CD4-positive, CD25-positive, alpha-beta regulatory T cell (primary cell): ENCODE data around the gene NELL2. TPM values are rescaled to one million over a fixed set of nuclear protein-coding genes. Genes with fewer than 3 reads are reported as not detected.

Source experiments
- ATAC-seq, 2 donors: fragments of 150-1000 bp; cut with Tn5 transposase; one replicate each; pipeline ENCODE4 v1.10.0; 2021; ENCODE audit warnings: low read depth in 2 of 2, moderate number of reproducible peaks in 2 of 2, moderate library complexity in 1 of 2
- DNase-seq, 3 donors: peaks; one replicate each; pipeline versions ENCODE4 v3.0.0 to v3.0.0-alpha.2; 2012 to 2022; ENCODE audit warnings: mixed read lengths in 1 of 3
- H3K27ac ChIP-seq: one replicate; pipeline ENCODE4 v1.7.0; 2013; ENCODE audit warnings: mild to moderate bottlenecking, low read length; ENCODE audit not compliant: insufficient read depth, poor library complexity, severe bottlenecking
- H3K27me3 ChIP-seq: one replicate; pipeline ENCODE4 v1.7.0; 2013; ENCODE audit warnings: low read length; ENCODE audit not compliant: control insufficient read depth, insufficient read depth
- H3K36me3 ChIP-seq: one replicate; pipeline ENCODE4 v1.7.0; 2013; ENCODE audit warnings: mild to moderate bottlenecking, low read length, moderate library complexity; ENCODE audit not compliant: control insufficient read depth, insufficient read depth
- H3K4me1 ChIP-seq: 2 replicates; pipeline ENCODE4 v1.7.0; 2013; ENCODE audit warnings: mild to moderate bottlenecking, low read length; ENCODE audit not compliant: insufficient read depth, control insufficient read depth, poor library complexity, severe bottlenecking
- H3K4me3 ChIP-seq: one replicate; pipeline ENCODE4 v1.7.0; 2013; ENCODE audit warnings: low read depth, mild to moderate bottlenecking, low read length, moderate library complexity
- H3K9me3 ChIP-seq, 2 experiments: 1 replicate in 1 of 2; 2 replicates in 1 of 2; pipeline ENCODE4 v1.7.0; 2013; ENCODE audit warnings: low read length in 2 of 2, mild to moderate bottlenecking in 1 of 2, moderate library complexity in 1 of 2; ENCODE audit not compliant: control insufficient read depth in 2 of 2
- H3K27ac Mint-ChIP-seq, 3 donors: one replicate each; pipeline ENCODE4 v1.8.0; 2020 to 2022; ENCODE audit warnings: mild to moderate bottlenecking in 3 of 3, mixed read lengths in 3 of 3, moderate library complexity in 2 of 3
- H3K27me3 Mint-ChIP-seq: one replicate; pipeline ENCODE4 v1.8.0; 2022; ENCODE audit warnings: mild to moderate bottlenecking, mixed read lengths
- H3K36me3 Mint-ChIP-seq: one replicate; pipeline ENCODE4 v1.8.0; 2020; ENCODE audit warnings: mixed read lengths
- H3K4me1 Mint-ChIP-seq, 4 donors: one replicate each; pipeline ENCODE4 v1.8.0; 2020 to 2022; ENCODE audit warnings: mixed read lengths in 4 of 4, mild to moderate bottlenecking in 1 of 4
- H3K4me3 Mint-ChIP-seq, 4 donors: one replicate each; pipeline ENCODE4 v1.8.0; 2020 to 2022; ENCODE audit warnings: mild to moderate bottlenecking in 4 of 4, mixed read lengths in 4 of 4, moderate library complexity in 3 of 4
- H3K9me3 Mint-ChIP-seq, 7 donors: one replicate each; pipeline ENCODE4 v1.8.0; 2020 to 2022; ENCODE audit warnings: mixed read lengths in 7 of 7, mild to moderate bottlenecking in 3 of 7, moderate library complexity in 2 of 7
- polyA plus RNA-seq, 4 donors: library from polyadenylated mRNA; unstranded; fragments of 300-500 nt; fragmentation: Illumina TruSeq; gene quantifications; one replicate each; pipeline ENCODE4 v1.2.3, GENCODE V29; 2021
- total RNA-seq: library from RNA; stranded (reverse); gene quantifications from one replicate; pipeline ENCODE4 v1.2.3, GENCODE V29; 2022

NELL2 gene
- total and polyA plus RNA-seq, 5 donors from 2014 or later: 1.2 to 11.9 (median 4.4) TPM

GRCh38 chr12:44655846-44656245, 220.3 kb downstream of the NELL2 start:
- ATAC-seq (no peak), DNase-seq (no peak)
- no peaks in the 10 kb centered on the region for H3K9me3 ChIP-seq
- Mint-ChIP-seq H3K27ac (no peak overlapping the region), H3K27me3 (no peaks in the 10 kb centered on the region), H3K9me3 (peaks cover 0 to 5% (median 0%) of the 10 kb centered on the region in 7 donors), H3K4me3 (no peak overlapping the region), H3K4me1 (no peaks in the 10 kb centered on the region), H3K36me3 (no peaks in the 10 kb centered on the region)
- H3K36me3 ChIP-seq: no peaks in the 10 kb centered on the region
- no peaks in the 10 kb centered on the region for H3K27me3 ChIP-seq
- no peak overlapping the region for H3K27ac ChIP-seq
- H3K4me3 ChIP-seq: no peak overlapping the region
- no peaks in the 10 kb centered on the region for H3K4me1 ChIP-seq

DNA sequence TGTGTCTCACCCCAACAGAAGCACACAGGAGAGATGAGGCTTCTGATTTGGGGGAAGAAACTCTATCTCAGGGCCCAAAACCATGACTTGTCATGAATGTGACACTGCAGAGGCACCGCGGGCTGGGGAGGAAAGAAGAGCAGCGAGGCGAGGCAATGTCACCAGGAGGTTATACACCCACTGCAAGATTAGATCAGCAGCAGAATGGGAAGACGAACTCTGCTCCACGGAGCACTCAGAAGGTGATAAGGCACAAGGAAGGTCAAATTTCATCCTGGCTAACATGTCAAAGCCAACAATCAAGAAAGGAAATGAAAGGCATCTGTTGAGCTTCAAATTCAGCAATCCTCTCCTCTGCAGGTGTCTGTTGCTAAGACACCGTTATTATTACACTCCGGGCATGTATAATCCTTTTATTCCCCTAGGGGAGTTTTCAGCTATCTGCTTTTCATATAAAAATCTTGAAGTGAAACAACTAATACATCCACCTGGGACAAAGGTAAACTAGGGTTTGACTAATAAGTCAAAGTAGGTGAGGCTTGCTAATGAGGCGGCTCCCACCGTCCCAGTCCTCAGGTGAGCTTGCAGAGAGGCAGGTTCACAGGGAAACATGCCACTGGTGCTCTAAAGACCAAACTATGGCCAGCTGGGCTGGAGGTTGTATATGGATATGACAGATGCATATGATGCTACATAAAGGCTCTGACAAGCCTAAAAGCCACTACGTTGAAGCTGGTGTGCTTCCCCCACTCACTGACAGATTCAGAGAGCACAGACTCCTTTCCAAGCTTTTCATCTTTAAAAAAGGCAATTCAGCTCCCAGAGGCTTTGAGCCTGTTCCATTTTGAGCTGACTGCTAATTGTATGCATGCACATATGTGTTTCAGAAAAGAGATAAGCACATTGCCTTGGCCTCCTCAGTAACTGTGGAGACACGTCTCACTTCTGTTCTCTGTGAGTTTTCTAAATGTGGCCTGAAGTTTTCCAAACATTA, 221.2 kb downstream of the NELL2 start:
- Histone ChIP-seq H3K4me1 (no peaks in the 10 kb centered on the region), H3K36me3 (no peaks in the 10 kb centered on the region), H3K4me3 (no peak overlapping the region), H3K27me3 (no peaks in the 10 kb centered on the region), H3K9me3 (no peaks in the 10 kb centered on the region), H3K27ac (no peak overlapping the region)
- Mint-ChIP-seq H3K4me3 (no peak overlapping the region), H3K36me3 (no peaks in the 10 kb centered on the region), H3K9me3 (peaks cover 0 to 5% (median 0%) of the 10 kb centered on the region in 7 donors), H3K4me1 (no peaks in the 10 kb centered on the region), H3K27ac (no peak overlapping the region), H3K27me3 (no peaks in the 10 kb centered on the region)
- DNase-seq (no peak), ATAC-seq (no peak)

DNA sequence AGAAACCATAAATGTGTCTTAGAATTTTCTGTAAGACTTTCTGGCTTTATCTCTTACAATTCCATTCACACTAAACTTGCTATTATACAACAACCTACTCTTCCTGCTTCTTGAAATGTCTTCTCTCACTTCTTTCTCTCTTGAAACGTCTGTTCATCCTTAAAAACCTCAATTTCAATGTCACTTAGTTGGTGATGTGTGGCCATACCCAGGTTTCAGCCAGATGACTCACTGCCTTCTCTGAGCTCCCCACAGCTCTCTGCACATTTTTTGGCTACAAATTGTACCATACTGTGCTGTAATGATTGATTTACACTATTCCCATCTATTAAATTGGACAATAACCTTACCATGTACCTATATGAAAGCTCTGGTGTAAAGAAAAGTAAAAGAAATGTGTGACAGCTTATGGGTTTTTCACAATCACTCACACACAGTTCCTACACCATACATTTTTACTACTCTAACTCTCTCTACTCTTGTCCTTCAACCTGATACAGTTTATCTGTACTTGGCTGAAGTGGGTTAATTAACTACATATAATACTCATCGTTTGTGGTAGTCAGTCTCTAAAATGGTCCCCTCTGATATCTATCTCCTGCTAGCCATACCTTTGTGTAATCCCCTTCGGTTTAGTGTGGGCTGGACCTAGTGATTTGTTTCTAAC, 222.1 kb downstream of the NELL2 start:
- no peaks in the 10 kb centered on the region for H3K36me3 ChIP-seq
- H3K4me1 ChIP-seq: no peaks in the 10 kb centered on the region
- H3K27ac ChIP-seq: no peak overlapping the region
- no peak overlapping the region for H3K4me3 Mint-ChIP-seq
- H3K4me3 ChIP-seq: no peak overlapping the region
- H3K27me3 ChIP-seq: no peaks in the 10 kb centered on the region
- H3K27ac Mint-ChIP-seq: no peak overlapping the region
- peaks cover 0 to 5% (median 0%) of the 10 kb centered on the region in 7 donors for H3K9me3 Mint-ChIP-seq
- H3K4me1 Mint-ChIP-seq: no peaks in the 10 kb centered on the region
- DNase-seq (no peak), ATAC-seq (no peak)
- no peaks in the 10 kb centered on the region for H3K27me3 Mint-ChIP-seq
- H3K36me3 Mint-ChIP-seq: no peaks in the 10 kb centered on the region
- H3K9me3 ChIP-seq: no peaks in the 10 kb centered on the region

DNA sequence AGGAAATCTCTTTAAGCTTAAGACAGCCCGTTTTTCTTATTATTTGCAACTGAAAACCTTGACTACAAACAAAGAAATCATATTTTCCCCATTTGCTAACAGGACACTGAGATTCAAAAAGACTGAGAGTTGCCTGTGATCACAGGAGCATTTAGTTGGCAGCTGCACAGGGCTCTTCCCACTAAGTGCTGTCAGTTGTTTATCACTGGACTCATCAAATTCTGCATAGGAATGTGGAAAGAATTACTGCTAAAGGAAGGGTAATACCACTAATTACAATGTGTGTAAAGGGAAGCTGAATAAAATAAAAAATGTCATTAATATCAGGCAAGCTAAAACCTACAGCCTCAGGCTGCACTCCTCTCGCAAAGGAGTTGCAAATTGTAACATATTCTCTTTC, 226.4 kb downstream of the NELL2 start:
- H3K9me3 ChIP-seq: no peaks in the 10 kb centered on the region
- Mint-ChIP-seq H3K27ac (no peak overlapping the region), H3K4me3 (no peak overlapping the region), H3K9me3 (peaks cover 0 to 3% (median 0%) of the 10 kb centered on the region in 7 donors), H3K27me3 (no peaks in the 10 kb centered on the region), H3K4me1 (no peaks in the 10 kb centered on the region), H3K36me3 (no peaks in the 10 kb centered on the region)
- no peaks in the 10 kb centered on the region for H3K4me1 ChIP-seq
- ATAC-seq (no peak), DNase-seq (no peak)
- H3K27ac ChIP-seq: no peak overlapping the region
- no peaks in the 10 kb centered on the region for H3K36me3 ChIP-seq
- no peaks in the 10 kb centered on the region for H3K27me3 ChIP-seq
- H3K4me3 ChIP-seq: no peak overlapping the region

GRCh38 chr12:44647917-44648690, 228.0 kb downstream of the NELL2 start:
- H3K9me3 ChIP-seq: no peaks in the 10 kb centered on the region
- no peaks in the 10 kb centered on the region for H3K36me3 Mint-ChIP-seq
- H3K27ac Mint-ChIP-seq: no peak overlapping the region
- ATAC-seq (no peak), DNase-seq (no peak)
- H3K36me3 ChIP-seq: no peaks in the 10 kb centered on the region
- H3K4me3 Mint-ChIP-seq: no peak overlapping the region
- peaks cover 0 to 4% (median 0%) of the 10 kb centered on the region in 7 donors for H3K9me3 Mint-ChIP-seq
- no peaks in the 10 kb centered on the region for H3K27me3 ChIP-seq
- no peak overlapping the region for H3K4me3 ChIP-seq
- H3K4me1 Mint-ChIP-seq: no peaks in the 10 kb centered on the region
- H3K27me3 Mint-ChIP-seq: no peaks in the 10 kb centered on the region
- H3K27ac ChIP-seq: no peak overlapping the region
- no peaks in the 10 kb centered on the region for H3K4me1 ChIP-seq

GRCh38 chr12:44640427-44641190, 235.5 kb downstream of the NELL2 start:
- Histone ChIP-seq H3K9me3 (no peaks in the 10 kb centered on the region), H3K27ac (no peak overlapping the region), H3K4me3 (no peak overlapping the region), H3K4me1 (no peaks in the 10 kb centered on the region), H3K27me3 (no peaks in the 10 kb centered on the region), H3K36me3 (no peaks in the 10 kb centered on the region)
- H3K4me1 Mint-ChIP-seq: no peaks in the 10 kb centered on the region
- no peak overlapping the region for H3K27ac Mint-ChIP-seq
- peaks cover 4% of the 10 kb centered on the region for H3K27me3 Mint-ChIP-seq
- no peaks in the 10 kb centered on the region for H3K36me3 Mint-ChIP-seq
- H3K4me3 Mint-ChIP-seq: no peak overlapping the region
- ATAC-seq (no peak), DNase-seq (no peak)
- H3K9me3 Mint-ChIP-seq: peaks cover 0 to 4% (median 2%) of the 10 kb centered on the region in 7 donors

DNA sequence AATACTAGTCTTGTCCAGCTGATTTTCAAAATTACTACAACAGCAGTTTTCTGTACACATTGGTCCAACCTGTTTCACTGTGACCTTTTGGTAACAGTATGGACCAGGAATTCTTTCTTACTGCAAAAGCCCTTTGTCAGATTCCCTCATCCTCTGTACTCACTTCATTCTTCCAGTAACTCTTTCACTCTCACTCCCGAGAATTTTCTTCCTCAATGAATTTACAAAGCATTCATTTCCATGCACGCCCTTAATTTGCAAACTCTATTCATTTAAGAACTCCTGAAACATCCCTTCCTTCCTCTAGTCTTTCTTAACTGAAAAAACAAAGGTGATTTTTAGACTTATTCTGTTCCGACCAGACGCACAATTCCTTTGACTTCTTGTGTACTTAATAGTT, 238.2 kb downstream of the NELL2 start:
- H3K4me3 ChIP-seq: no peak overlapping the region
- no peak overlapping the region for H3K27ac Mint-ChIP-seq
- H3K9me3 Mint-ChIP-seq: peaks cover 0 to 4% (median 2%) of the 10 kb centered on the region in 7 donors
- H3K4me1 Mint-ChIP-seq: no peaks in the 10 kb centered on the region
- ATAC-seq: no peak
- H3K36me3 ChIP-seq: no peaks in the 10 kb centered on the region
- no peaks in the 10 kb centered on the region for H3K4me1 ChIP-seq
- DNase-seq: no peak
- H3K4me3 Mint-ChIP-seq: no peak overlapping the region
- no peaks in the 10 kb centered on the region for H3K27me3 ChIP-seq
- H3K9me3 ChIP-seq: no peaks in the 10 kb centered on the region
- H3K27me3 Mint-ChIP-seq: peaks cover 4% of the 10 kb centered on the region
- H3K27ac ChIP-seq: no peak overlapping the region
- no peaks in the 10 kb centered on the region for H3K36me3 Mint-ChIP-seq
